WTC11 (cell line): ENCODE results near the gene TSPAN31. TPM values are rescaled to one million over a fixed set of nuclear protein-coding genes. Genes with fewer than 3 reads are reported as not detected.

ENCODE experiments used
- AFF4 ChIP-seq: sonication (generic); formaldehyde crosslinking; IDR thresholded peaks from 2 replicates; pipeline ENCODE4 v1.8.1; 2023; ENCODE audit warnings: mild to moderate bottlenecking, missing genetic modification reagents, borderline replicate concordance
- AR ChIP-seq: fragments of 250-450 bp; sonication (Bioruptor Pico); IDR thresholded peaks from 2 replicates; pipeline ENCODE4 v1.9.0; 2021; ENCODE audit warnings: mild to moderate bottlenecking
- ARID4B ChIP-seq: sonication (generic); formaldehyde crosslinking; IDR thresholded peaks from 2 replicates; pipeline ENCODE4 v1.8.0; 2023; ENCODE audit warnings: missing genetic modification reagents, mild to moderate bottlenecking, borderline replicate concordance
- ATF1 ChIP-seq: sonication (generic); formaldehyde crosslinking; IDR thresholded peaks from 2 replicates; pipeline ENCODE4 v1.8.1; 2023; ENCODE audit warnings: mild to moderate bottlenecking, moderate library complexity, missing genetic modification reagents
- CDX4 ChIP-seq: fragments of 250-450 bp; sonication (Bioruptor Pico); IDR thresholded peaks from 2 replicates; pipeline ENCODE4 v1.9.0; 2021; ENCODE audit warnings: moderate library complexity, mild to moderate bottlenecking, inconsistent platforms, borderline replicate concordance
- E2F4 ChIP-seq: sonication (generic); formaldehyde crosslinking; IDR thresholded peaks from 2 replicates; pipeline ENCODE4 v1.8.1; 2022; ENCODE audit warnings: low read depth, mild to moderate bottlenecking, moderate library complexity, missing genetic modification reagents, borderline replicate concordance
- ELF4 ChIP-seq: sonication (generic); formaldehyde crosslinking; IDR thresholded peaks from 2 replicates; pipeline ENCODE4 v1.8.1; 2022; ENCODE audit warnings: low read depth, mild to moderate bottlenecking, moderate library complexity, missing genetic modification reagents
- FOXJ3 ChIP-seq: sonication (generic); formaldehyde crosslinking; IDR thresholded peaks from 2 replicates; pipeline ENCODE4 v1.9.0; 2021; ENCODE audit warnings: missing genetic modification reagents, mild to moderate bottlenecking, borderline replicate concordance
- HMGA2 ChIP-seq: fragments of 250-450 bp; sonication (Bioruptor Pico); IDR thresholded peaks from 2 replicates; pipeline ENCODE4 v1.4.0; 2021; ENCODE audit warnings: mild to moderate bottlenecking, moderate library complexity
- MXD4 ChIP-seq: fragments of 250-450 bp; sonication (Bioruptor Pico); IDR thresholded peaks from 2 replicates; pipeline ENCODE4 v1.8.0; 2021; ENCODE audit warnings: mild to moderate bottlenecking, moderate library complexity, borderline replicate concordance
- OVOL2 ChIP-seq: fragments of 250-450 bp; sonication (Bioruptor Pico); IDR thresholded peaks from 2 replicates; pipeline ENCODE4 v1.9.0; 2021; ENCODE audit warnings: mild to moderate bottlenecking, borderline replicate concordance
- RELA ChIP-seq: sonication (generic); formaldehyde crosslinking; IDR thresholded peaks from 2 replicates; pipeline ENCODE4 v1.8.1; 2022; ENCODE audit warnings: missing genetic modification reagents, mild to moderate bottlenecking, borderline replicate concordance
- SMAD4 ChIP-seq: sonication (generic); formaldehyde crosslinking; IDR thresholded peaks from 2 replicates; pipeline ENCODE4 v1.8.0; 2022; ENCODE audit warnings: mild to moderate bottlenecking, missing genetic modification reagents
- SP1 ChIP-seq: sonication (generic); formaldehyde crosslinking; conservative IDR thresholded peaks from 2 replicates; pipeline ENCODE4 v1.8.1; 2022; ENCODE audit warnings: missing genetic modification reagents
- ZBTB21 ChIP-seq: sonication (generic); formaldehyde crosslinking; IDR thresholded peaks from 2 replicates; pipeline ENCODE4 v1.8.1; 2023; ENCODE audit warnings: mild to moderate bottlenecking, missing genetic modification reagents, borderline replicate concordance
- ZNF232 ChIP-seq: sonication (generic); formaldehyde crosslinking; IDR thresholded peaks from 2 replicates; pipeline ENCODE4 v1.8.0; 2022; ENCODE audit warnings: mild to moderate bottlenecking, missing genetic modification reagents
- ZNF281 ChIP-seq: sonication (generic); formaldehyde crosslinking; IDR thresholded peaks from 2 replicates; pipeline ENCODE4 v1.8.0; 2023; ENCODE audit warnings: mild to moderate bottlenecking, missing genetic modification reagents
- ZNF416 ChIP-seq: fragments of 250-450 bp; sonication (Bioruptor Pico); IDR thresholded peaks from 2 replicates; pipeline ENCODE4 v1.9.0; 2021; ENCODE audit warnings: mild to moderate bottlenecking, inconsistent platforms
- ZNF425 ChIP-seq: fragments of 250-450 bp; sonication (Bioruptor Pico); conservative IDR thresholded peaks from 2 replicates; pipeline ENCODE4 v1.9.0; 2021; ENCODE audit warnings: mild to moderate bottlenecking
- total RNA-seq: library from RNA; stranded (reverse); gene quantifications from 3 replicates; pipeline ENCODE4 v1.2.3, GENCODE V29; 2021

Gene TSPAN31
- total RNA-seq, 1 experiment from 2014 or later: 9.9 TPM

GRCh38 chr12:57751788-57752667 lies 7.2 kb downstream of the TSPAN31 start, which contains the start of gene CDK4 (continued):
- TF ChIP-seq ZNF281 (CRISPR knock-in tag) (no peak; the same call in 1 of the 2 replicates), FOXJ3 (CRISPR knock-in tag) (no peak), MXD4 (no peak), ATF1 (CRISPR knock-in tag) (no peak), SP1 (CRISPR knock-in tag) (peak; percentile 99), AR (CRISPR knock-in tag) (0 out of 2 replicates have a peak, but pooled peaks have one; percentile 31), OVOL2 (CRISPR knock-in tag) (no peak), SMAD4 (CRISPR knock-in tag) (no peak), HMGA2 (no peak), CDX4 (no peak; the same call in 1 of the 2 replicates), ZNF425 (CRISPR knock-in tag) (no peak), AFF4 (CRISPR knock-in tag) (no peak), ZNF416 (CRISPR knock-in tag) (no peak), E2F4 (CRISPR knock-in tag) (no peak; the same call in 1 of the 2 replicates), ZBTB21 (CRISPR knock-in tag) (peak; percentile 90), ZNF232 (CRISPR knock-in tag) (no peak), ARID4B (CRISPR knock-in tag) (peak; percentile 97), RELA (CRISPR knock-in tag) (no peak), ELF4 (no peak)
